HK-2 (cell line): ENCODE data around the gene CDC5L.

Experiments used
- DNase-seq: peaks from one replicate; pipeline ENCODE4 v3.0.0-alpha.2; 2018; ENCODE audit not compliant: unreplicated experiment

The CDC5L gene

GRCh38 chr6:44453146-44453545 is 65.6 kb downstream of the CDC5L start:
- DNase-seq: no peak

DNA sequence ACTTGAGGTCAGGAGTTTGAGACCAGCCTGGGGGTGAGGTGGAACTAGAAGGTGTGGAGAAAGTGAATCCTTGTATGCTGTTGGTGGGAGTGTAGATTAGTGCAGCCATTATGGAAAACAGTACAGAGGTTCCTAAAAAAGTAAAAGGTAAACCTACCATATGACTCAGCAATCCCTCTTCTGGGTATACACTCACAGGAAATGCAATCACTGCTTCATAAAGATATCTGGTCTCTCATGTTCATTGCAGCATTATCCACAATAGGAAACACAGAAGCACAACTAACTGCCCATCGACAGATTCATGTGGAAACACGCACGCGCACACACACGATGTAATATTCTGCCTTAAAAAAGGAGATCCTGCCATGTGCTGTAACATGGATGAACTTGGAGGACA is 66.7 kb downstream of the CDC5L start:
- DNase-seq: no peak

DNA sequence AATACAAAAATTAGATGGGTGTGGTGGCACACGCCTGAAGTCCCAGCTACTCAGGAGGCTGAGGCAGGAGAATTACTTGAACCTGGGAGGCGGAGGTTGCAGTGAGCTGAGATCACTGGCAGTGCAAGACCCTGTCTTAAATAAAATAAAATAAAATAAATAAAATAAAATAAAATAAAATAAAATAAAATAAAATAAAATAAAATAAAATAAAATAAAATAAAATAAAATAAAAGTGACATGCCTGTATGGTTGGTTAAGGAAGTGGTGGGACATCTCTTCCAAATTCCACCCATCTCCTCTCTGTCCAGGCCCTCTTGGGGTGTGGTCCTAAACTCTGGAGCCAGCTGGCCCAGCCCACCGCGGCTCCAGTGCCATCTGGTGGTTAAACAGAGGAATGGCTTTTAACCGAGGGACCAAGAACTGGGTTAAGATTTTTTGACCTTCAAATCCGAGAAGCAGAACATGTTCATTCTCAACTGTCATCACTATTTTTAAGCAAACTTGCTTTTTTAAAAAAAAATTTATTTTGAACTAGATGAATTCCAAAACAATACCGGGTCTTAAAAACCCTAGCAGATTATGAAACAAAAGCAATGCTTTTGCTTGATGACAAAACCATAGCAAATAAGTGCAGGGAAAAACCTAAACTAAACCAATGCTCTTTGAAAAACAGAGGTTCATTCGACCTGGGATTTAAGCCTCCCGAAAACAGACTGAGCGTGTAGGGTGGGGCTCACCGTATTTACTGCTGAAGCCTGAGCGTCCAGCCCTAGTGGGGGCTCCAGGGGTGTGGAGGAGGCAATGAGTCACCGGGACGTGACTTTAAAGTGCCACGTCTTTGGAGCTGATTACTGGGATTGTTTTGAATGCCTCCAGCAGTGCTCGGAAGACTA is 68.8 kb downstream of the CDC5L start:
- peak; percentile 45 for DNase-seq

DNA sequence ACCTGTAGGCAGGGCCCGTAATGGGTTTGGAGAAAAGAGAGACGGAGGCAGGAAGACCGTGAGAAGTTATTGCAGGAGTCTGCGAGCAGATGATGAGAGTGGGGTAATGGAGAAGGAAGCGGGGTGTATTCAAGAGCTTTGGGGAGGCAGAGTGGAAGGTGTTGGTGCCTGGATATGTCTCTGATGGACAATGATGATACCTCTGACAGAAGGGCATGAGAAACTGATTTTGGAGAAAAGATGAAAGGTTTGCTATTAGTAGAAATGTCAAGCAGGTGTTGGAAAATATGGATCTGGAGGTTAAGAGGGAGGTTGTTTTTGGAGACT is 69.4 kb downstream of the CDC5L start:
- no peak for DNase-seq

DNA sequence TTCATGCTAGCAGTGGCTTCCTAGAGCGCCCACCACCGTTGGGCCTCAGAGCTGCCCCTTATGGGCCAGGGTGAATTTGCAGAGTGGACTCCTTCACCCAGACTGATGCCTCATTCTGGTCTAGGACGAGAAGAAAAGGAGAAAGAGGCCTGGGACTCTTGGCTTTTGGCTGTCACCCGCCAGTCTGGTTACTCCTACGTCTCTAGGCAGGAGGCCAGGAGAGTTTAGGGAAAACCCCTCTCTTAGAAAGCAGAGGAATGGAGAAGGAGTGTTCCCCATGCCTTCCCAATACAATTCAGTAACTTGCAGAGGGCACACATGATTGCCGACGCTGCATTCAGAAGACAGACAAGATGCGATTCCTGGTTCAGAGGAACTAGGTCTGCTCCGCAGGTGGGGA is 70.1 kb downstream of the CDC5L start:
- DNase-seq: no peak

DNA sequence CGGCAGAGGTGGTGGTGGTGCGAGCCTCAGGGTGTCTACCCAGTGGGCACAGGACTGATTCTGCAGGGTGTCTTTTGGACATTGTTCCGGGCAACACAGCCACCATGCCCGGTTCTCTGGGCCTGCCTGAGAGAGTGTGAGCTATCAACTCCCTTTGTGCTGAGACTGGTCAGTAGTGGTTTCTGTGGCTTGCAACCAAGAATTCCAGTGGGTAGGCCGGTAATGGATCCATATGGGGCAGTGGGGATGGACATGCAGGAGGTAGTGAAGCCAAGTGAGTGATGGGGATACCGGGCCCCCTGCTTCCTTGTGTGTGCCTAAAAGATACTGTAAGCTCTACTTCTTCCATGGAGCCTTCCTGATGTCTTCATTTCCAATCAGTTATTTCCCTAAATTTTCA is 71.0 kb downstream of the CDC5L start:
- DNase-seq: no peak

DNA sequence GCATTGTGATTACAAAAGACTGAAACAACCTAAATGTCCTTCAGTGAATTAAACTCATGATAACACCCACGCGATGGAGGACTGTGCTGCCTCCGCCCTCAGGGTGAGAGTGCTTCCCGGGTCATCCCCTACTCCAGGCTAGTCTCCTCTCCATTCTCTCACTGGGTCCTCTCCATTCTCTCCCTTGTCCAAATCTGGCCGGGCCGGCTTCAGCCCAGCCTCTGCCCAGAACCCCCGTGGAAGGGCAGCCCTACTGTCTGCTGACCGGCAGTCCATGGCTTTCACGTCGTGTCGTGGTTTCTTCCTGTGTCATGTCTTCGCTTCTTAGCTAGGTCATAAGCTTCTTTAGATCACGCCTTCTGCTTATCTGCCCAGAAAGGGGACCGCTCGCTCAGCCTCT is 74.8 kb downstream of the CDC5L start:
- no peak for DNase-seq

GRCh38 chr6:44462797-44463727 is 75.6 kb downstream of the CDC5L start:
- no peak for DNase-seq

DNA sequence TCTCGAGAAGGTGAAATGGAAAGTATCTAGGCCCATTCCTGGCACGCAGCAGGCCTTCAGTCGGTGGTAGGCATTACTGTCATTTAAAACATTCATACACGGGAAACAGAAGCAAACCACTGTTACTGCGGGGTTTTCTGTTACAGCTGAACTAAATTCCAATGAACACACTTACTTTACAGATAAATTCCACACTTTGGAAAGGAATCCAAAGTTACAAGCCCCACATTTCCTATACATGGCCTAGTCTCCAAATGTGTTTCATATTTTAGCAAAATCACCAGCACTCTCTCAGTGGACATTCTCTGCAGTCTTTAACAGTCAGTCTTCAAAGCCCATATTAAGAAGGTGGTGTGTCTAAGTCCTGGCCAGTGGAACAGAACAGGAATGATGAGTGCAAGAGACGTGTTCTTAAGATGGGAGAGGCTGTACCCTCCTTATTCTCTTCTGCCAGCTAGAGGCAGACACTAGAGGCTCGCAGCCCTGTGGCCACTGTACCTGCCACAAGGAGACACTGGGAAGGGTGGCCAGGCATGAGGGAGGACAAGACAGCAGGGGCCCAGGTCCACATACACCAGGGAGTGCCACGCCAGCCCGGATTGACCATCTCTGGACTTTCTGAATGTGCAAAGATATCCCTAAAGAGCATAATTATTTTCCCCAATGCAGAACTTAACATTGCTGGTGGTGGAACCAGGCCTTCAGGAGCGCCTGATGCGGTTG is 76.4 kb downstream of the CDC5L start:
- no peak for DNase-seq

DNA sequence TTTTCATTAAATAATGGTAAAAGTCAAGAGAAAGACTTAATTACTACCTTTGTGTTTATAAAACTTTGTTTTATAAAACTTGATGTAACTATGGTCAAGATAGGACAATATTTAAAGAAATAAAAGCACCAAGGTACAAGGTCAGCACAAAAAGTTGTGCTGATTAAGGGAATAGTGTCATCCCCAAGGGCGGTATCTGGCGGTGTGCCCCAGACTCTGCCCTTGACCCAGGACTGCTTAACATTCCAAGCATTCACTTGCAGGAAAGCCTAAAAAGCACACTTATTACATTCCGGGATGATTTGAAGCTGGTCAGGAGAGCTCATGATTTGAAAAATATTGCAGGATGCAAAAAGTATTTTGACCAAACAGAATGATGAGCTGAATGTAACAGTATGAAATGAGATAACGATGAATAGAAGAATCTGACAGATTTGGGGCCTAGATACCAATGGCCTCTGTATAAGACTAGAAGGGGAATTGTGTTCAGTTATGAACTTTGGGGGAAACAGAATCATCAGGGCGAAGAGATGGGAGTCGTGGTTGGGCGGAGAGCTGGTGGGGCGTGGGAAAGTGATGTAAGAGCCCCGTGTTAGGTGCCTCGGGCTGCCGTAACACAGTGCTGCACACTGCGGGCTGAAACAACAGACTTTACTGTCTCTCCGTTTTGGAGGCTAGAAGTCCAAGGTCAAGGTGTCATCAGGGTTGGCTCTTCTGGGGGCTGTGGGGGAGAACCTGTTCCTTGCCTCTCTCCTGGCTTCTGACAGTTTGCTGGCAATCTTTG is 77.2 kb downstream of the CDC5L start:
- no peak for DNase-seq

DNA sequence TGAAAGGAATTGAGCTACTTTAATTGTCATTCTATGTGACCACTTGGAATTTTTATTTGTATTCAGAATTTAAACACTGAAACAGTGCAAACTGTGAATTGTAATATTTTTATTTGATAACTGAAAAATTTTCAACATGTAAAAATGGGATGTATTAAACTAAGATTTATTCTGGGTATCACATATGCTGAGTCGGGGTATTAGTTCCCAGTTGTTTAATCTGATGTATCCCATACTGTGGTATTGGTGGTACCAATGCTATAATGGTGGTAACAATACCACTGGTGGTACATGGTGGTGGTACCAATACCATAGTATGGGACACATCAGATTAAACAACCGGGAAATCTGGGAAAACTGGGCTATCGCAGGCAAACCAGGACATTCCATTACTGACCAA is 79.4 kb downstream of the CDC5L start:
- DNase-seq: no peak

GRCh38 chr6:44468835-44469234 is 81.3 kb downstream of the CDC5L start:
- no peak for DNase-seq

DNA sequence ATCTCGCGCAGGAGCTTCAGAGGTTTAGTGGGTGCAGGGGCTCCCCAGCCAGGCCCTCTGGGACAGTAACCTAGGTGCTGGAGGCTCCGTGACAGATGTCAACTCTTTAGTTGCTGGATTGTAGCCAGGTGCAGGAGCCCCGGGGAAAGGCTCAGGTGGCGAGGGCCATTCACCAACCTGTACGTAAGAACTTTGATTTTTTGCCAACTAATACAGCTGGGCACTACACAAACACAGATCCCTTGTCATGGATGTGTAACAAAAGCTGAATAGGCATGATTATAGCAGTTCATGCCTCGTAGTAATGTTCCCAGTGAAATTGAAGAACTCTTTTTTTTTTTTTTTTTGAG is 82.6 kb downstream of the CDC5L start:
- DNase-seq: no peak

DNA sequence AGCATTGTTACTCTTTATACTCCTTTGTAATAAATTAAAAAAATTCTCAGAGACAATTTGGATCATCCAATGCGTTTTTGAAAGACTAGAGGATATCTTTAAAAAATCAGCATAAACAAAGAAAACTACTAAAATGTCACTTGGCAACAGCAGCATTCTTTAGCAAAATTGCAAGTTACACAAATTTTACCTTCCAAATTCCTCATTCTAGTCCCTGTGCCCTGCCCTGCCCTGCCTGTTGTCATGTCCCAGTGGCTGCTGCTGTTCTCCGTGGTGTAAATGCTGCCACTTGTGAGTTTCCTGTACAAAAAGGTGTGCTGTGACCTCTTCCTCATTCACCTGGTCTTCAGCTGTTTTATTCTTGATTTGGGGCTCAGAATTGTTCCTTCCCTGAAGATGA is 83.2 kb downstream of the CDC5L start:
- no peak for DNase-seq

DNA sequence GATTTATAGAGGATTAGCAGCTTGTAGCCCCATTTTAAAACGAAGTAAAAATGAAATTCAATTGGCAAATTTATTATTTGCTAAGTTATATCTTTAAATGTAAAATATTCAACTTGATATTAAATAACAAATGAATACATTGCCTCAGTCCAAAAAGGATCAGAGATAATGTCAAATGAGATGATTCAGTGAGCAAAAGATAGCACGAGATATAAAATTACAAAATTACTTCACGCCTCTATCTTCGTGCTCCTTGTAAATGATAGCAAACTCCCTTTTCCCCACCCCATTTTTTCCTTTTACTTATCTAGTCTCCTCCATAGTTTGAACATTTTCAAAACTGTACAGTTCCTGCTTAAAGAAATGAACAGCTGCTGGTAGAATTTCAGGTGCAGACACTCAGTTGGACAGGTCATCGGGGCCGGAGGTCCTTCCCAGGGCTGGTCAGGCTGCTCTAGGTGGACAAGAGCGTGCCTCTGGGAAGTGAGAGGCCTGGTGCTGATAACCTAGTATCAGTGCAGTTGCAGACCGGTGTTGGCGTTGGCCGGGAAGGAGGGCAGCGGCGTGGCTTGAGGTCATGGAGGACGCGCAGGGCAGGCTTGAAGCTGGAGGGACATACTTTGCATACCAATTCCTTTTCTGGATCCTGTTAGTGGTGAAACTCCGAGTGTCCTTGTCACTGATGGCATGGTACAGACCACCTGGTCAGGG is 83.9 kb downstream of the CDC5L start:
- DNase-seq: no peak

- no peak for DNase-seq
Measured at GRCh38 chr6:44472250-44472945, 84.9 kb downstream of the CDC5L start.

GRCh38 chr6:44473393-44474189 is 86.1 kb downstream of the CDC5L start:
- no peak for DNase-seq

DNA sequence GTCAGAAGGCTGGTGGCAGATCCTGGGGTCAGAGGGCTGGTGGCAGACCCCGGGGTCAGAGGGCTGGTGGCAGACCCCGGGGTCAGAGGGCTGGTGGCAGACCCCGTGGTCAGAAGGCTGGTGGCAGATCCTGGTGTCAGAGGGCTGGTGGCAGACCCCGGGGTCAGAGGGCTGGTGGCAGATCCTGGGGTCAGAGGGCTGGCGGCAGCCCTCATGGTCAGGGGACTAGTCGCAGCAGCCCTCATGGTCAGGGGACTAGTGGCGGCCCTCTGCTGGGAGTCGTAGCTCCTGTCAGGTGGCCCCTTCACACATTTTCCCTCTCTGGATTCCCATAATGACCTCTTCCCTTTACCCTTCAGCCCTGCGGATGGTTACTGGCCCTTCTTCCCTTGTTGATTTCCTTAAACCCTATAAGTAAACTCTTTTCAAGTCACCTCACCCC is 86.7 kb downstream of the CDC5L start:
- no peak for DNase-seq

GRCh38 chr6:44474643-44475042 is 87.1 kb downstream of the CDC5L start:
- DNase-seq: no peak

- DNase-seq: no peak
Measured at GRCh38 chr6:44475417-44475778, 87.9 kb downstream of the CDC5L start.
